Activated T-cell treated with anti-CD3 and anti-CD28 coated beads, Interleukin-2, amount 50 U/mL, for 72 hours (primary cell): ENCODE data around the gene MAGI2. TPM values are rescaled to one million over a fixed set of nuclear protein-coding genes. Genes with fewer than 3 reads are reported as not detected.

Experiments used
- ATAC-seq, 2 donors: fragments of 150-1000 bp; cut with Tn5 transposase; replicated peaks in 1 of 2; 2 replicates each; pipeline ENCODE4 v1.10.0; 2021; ENCODE audit warnings: moderate library complexity in 2 of 2, mild to moderate bottlenecking in 1 of 2
- DNase-seq, 2 donors: peaks; one replicate each; pipeline ENCODE4 v3.0.0; 2021 to 2022; ENCODE audit warnings: mixed read lengths in 1 of 2
- H3K27ac Mint-ChIP-seq: one replicate; pipeline ENCODE4 v1.8.0; 2022; ENCODE audit warnings: mild to moderate bottlenecking, moderate library complexity, mixed read lengths
- H3K27me3 Mint-ChIP-seq: one replicate; pipeline ENCODE4 v1.8.0; 2022; ENCODE audit warnings: low read depth, mixed read lengths
- H3K36me3 Mint-ChIP-seq, 2 donors: one replicate each; pipeline ENCODE4 v1.8.0; 2022; ENCODE audit warnings: mixed read lengths in 2 of 2, mild to moderate bottlenecking in 1 of 2; ENCODE audit not compliant: insufficient read depth in 2 of 2
- H3K4me1 Mint-ChIP-seq: one replicate; pipeline ENCODE4 v1.8.0; 2022; ENCODE audit warnings: low read depth, mixed read lengths
- H3K4me3 Mint-ChIP-seq, 2 donors: one replicate each; pipeline ENCODE4 v1.8.0; 2022; ENCODE audit warnings: mild to moderate bottlenecking in 2 of 2, mixed read lengths in 2 of 2, moderate library complexity in 2 of 2
- H3K9me3 Mint-ChIP-seq, 2 donors: one replicate each; pipeline ENCODE4 v1.8.0; 2022; ENCODE audit warnings: mixed read lengths in 2 of 2
- total RNA-seq, 2 donors: library from RNA; stranded (reverse); gene quantifications; one replicate each; pipeline ENCODE4 v1.2.3, GENCODE V29; 2022

Gene MAGI2
- total RNA-seq, 2 donors from 2014 or later = 0.31 to 0.44 TPM

DNA sequence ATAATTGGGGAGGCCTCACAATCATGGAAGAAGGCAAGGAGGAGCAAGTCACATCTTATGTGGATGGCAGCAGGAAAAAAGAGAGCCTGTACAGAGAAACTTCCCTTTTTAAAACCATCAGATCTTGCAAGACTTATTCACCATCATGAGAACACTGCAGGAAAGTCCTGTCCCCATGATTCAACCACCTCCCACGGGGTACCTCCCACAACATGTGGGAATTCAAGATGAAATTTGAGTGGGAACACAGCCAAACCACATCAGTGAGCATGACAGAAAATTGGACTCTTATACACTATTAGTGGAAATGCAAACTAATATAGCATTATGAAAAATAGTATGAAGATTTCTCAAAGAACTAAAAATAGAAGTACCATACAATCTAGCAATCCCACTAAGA, 271.2 kb downstream of the MAGI2 start:
- Mint-ChIP-seq H3K4me3 (no peak overlapping the region), H3K9me3 (peaks cover 2 to 4% of the 10 kb centered on the region in 2 donors), H3K4me1 (no peaks in the 10 kb centered on the region), H3K36me3 (no peaks in the 10 kb centered on the region), H3K27me3 (no peaks in the 10 kb centered on the region), H3K27ac (no peak overlapping the region)
- ATAC-seq (no peak), DNase-seq (no peak)

DNA sequence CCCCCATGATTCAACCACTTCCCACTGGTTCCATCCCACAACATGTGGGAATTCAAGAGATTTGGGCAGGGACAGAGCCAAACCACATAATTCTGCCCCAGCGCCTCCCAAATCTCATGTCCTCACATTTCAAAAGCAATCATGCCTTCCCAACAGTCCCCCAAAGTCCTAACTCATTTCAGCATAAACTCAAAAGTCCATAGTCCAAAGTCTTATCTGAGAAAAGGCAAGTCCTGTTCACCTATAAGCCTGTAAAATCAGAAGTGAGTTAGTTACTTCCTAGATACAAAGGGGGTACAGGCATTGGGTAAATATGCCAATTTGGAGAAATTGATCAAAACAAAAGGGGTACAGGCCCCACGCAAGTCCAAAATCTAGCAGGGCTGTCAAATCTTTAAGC, 272.9 kb downstream of the MAGI2 start:
- Mint-ChIP-seq H3K27ac (no peak overlapping the region), H3K27me3 (no peaks in the 10 kb centered on the region), H3K9me3 (peaks cover 2 to 4% of the 10 kb centered on the region in 2 donors), H3K4me3 (no peak overlapping the region), H3K4me1 (no peaks in the 10 kb centered on the region), H3K36me3 (no peaks in the 10 kb centered on the region)
- ATAC-seq = no peak
- no peak for DNase-seq

DNA sequence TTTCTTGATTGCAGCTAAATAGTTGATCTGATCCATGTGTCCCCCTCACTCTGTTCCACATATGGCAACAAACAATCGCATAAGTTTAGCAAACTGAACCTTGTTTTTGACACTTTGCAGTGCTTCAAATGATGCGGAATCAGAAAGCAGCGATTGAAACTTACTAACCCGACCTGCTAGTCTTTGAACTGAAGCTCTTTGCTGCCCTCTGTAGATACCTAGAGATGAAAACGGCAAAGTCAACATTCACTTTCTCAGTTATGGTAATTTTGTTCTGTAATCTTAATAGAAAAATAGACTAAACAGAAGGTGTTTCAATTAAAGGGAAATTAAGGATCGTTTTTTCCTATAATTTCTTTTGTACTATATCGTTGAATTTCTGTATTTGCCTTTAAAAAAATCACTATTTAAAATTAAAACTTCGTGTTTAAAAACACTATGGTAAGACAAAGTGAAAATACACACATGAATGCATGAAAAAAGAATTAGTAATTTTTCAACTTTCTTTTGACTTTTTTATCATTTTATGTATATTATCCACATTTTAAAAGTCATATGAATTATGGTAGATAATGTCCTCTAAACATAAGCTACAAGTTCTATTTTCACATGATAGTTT, 276.5 kb downstream of the MAGI2 start:
- Mint-ChIP-seq H3K4me1 (no peaks in the 10 kb centered on the region), H3K27me3 (no peaks in the 10 kb centered on the region), H3K36me3 (no peaks in the 10 kb centered on the region), H3K9me3 (peaks cover 0 to 4% of the 10 kb centered on the region in 2 donors), H3K27ac (no peak overlapping the region), H3K4me3 (no peak overlapping the region)
- ATAC-seq (no peak), DNase-seq (no peak)

GRCh38 chr7:79175374-79175773, 278.1 kb downstream of the MAGI2 start:
- Mint-ChIP-seq H3K9me3 (peaks cover 0 to under 1% of the 10 kb centered on the region in 2 donors), H3K27me3 (no peaks in the 10 kb centered on the region), H3K4me3 (no peak overlapping the region), H3K27ac (no peak overlapping the region), H3K36me3 (no peaks in the 10 kb centered on the region), H3K4me1 (no peaks in the 10 kb centered on the region)
- ATAC-seq = no peak
- DNase-seq = no peak

DNA sequence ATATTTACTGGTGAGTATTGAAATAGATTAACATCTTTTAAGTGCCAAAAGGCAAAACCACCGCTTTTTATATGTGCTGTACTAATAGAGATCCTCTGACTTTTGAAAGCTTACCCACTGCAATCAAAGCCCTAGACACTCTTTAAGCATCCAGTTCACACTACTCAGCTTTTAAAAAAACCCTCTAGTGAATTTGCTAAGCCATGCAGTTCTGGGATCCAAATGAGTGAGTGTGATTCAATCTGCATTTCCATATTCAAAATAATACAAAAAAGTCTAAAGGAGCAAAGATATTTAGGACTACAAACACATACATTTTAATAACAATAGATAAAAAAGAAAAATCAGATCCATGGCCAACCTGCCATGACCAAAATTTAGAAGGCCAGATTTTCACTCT, 288.2 kb downstream of the MAGI2 start:
- no peak overlapping the region for H3K27ac Mint-ChIP-seq
- DNase-seq = no peak
- peaks cover 2 to 4% of the 10 kb centered on the region in 2 donors for H3K9me3 Mint-ChIP-seq
- H3K4me3 Mint-ChIP-seq = no peak overlapping the region
- H3K27me3 Mint-ChIP-seq = no peaks in the 10 kb centered on the region
- H3K4me1 Mint-ChIP-seq = no peaks in the 10 kb centered on the region
- ATAC-seq = no peak
- no peaks in the 10 kb centered on the region for H3K36me3 Mint-ChIP-seq

DNA sequence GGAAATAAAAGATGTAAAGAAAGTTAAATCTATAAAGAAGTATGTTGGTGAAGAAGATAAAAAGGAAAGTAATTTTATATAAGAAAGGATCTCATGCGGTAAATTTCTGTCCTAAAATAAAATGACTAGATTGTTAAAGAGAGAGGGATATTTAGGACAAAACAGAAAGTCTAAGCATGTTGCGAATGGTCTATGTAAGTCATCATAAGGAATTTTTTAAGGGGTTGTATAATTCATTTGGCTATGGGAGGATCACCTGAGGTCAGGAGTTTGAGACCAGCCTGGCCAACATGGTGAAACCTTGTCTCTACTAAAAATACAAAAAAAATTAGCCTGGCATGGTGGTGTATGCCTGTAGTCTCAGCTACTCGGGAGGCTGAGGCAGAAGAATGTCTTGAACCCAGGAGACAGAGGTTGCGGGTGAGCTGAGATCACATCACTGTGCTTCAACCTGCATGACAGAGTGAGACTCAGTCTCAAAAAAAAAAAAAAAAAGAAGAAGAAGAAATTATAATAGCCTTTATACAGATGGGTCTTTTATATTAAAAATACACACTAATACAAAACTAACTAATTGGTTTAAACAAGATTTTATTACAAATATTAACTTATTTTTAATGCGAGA, 294.3 kb downstream of the MAGI2 start:
- Mint-ChIP-seq H3K27me3 (no peaks in the 10 kb centered on the region), H3K9me3 (peaks cover 4% of the 10 kb centered on the region in 2 donors), H3K36me3 (peaks cover 0 to 2% of the 10 kb centered on the region in 2 donors), H3K4me3 (no peak overlapping the region), H3K4me1 (no peaks in the 10 kb centered on the region), H3K27ac (no peak overlapping the region)
- ATAC-seq = no peak
- DNase-seq = no peak

GRCh38 chr7:79157281-79157680, 296.2 kb downstream of the MAGI2 start:
- Mint-ChIP-seq H3K36me3 (peaks cover 0 to 2% of the 10 kb centered on the region in 2 donors), H3K9me3 (peaks cover 4 to 7% of the 10 kb centered on the region in 2 donors), H3K27me3 (no peaks in the 10 kb centered on the region), H3K4me1 (no peaks in the 10 kb centered on the region), H3K27ac (no peak overlapping the region), H3K4me3 (no peak overlapping the region)
- ATAC-seq (no peak), DNase-seq (no peak)

GRCh38 chr7:79149831-79150230, 303.6 kb downstream of the MAGI2 start:
- Mint-ChIP-seq H3K27me3 (no peaks in the 10 kb centered on the region), H3K4me1 (no peaks in the 10 kb centered on the region), H3K9me3 (peaks cover 0 to 7% of the 10 kb centered on the region in 2 donors), H3K4me3 (no peak overlapping the region), H3K27ac (no peak overlapping the region), H3K36me3 (no peaks in the 10 kb centered on the region)
- no peak for DNase-seq
- no peak for ATAC-seq

DNA sequence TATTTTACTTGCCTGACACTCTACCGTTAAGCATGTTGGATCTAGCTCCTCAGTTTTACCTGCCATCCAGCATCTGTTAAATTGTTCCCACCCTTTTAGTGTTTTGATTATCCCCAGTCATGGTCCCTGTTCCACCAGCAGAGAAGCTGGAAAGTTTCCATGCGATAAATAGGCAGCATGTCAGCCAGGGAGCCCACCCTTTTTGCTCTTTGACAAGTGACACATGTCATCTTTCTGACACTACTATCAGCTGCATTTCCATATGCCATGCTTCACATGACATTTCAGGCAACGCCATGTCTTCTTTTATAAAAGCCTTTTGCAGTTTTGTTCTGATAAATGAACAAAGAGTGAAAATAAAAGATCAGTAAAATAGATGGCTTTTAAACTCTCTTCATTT, 310.8 kb downstream of the MAGI2 start:
- Mint-ChIP-seq H3K4me3 (no peak overlapping the region), H3K4me1 (no peaks in the 10 kb centered on the region), H3K9me3 (peaks cover 3 to 8% of the 10 kb centered on the region in 2 donors), H3K27me3 (no peaks in the 10 kb centered on the region), H3K36me3 (no peaks in the 10 kb centered on the region), H3K27ac (no peak overlapping the region)
- DNase-seq (no peak), ATAC-seq (no peak)

- Mint-ChIP-seq H3K27me3 (no peaks in the 10 kb centered on the region), H3K4me3 (no peak overlapping the region), H3K4me1 (no peaks in the 10 kb centered on the region), H3K36me3 (no peaks in the 10 kb centered on the region), H3K27ac (no peak overlapping the region), H3K9me3 (peaks cover 3 to 7% of the 10 kb centered on the region in 2 donors)
- DNase-seq = no peak
- ATAC-seq = no peak
Measured at GRCh38 chr7:79141252-79141651, 312.2 kb downstream of the MAGI2 start.

- Mint-ChIP-seq H3K36me3 (no peaks in the 10 kb centered on the region), H3K4me3 (no peak overlapping the region), H3K27me3 (no peaks in the 10 kb centered on the region), H3K27ac (no peak overlapping the region), H3K4me1 (no peaks in the 10 kb centered on the region), H3K9me3 (peaks cover 3 to 7% of the 10 kb centered on the region in 2 donors)
- DNase-seq = no peak
- no peak for ATAC-seq
Measured at GRCh38 chr7:79137942-79138341, 315.5 kb downstream of the MAGI2 start.

- peaks cover 2 to 4% of the 10 kb centered on the region in 2 donors for H3K9me3 Mint-ChIP-seq
- no peak for DNase-seq
- no peaks in the 10 kb centered on the region for H3K27me3 Mint-ChIP-seq
- no peak overlapping the region for H3K27ac Mint-ChIP-seq
- ATAC-seq = no peak
- H3K4me3 Mint-ChIP-seq = no peak overlapping the region
- no peaks in the 10 kb centered on the region for H3K4me1 Mint-ChIP-seq
- no peaks in the 10 kb centered on the region for H3K36me3 Mint-ChIP-seq
Measured at GRCh38 chr7:79132844-79133451, 320.5 kb downstream of the MAGI2 start.

DNA sequence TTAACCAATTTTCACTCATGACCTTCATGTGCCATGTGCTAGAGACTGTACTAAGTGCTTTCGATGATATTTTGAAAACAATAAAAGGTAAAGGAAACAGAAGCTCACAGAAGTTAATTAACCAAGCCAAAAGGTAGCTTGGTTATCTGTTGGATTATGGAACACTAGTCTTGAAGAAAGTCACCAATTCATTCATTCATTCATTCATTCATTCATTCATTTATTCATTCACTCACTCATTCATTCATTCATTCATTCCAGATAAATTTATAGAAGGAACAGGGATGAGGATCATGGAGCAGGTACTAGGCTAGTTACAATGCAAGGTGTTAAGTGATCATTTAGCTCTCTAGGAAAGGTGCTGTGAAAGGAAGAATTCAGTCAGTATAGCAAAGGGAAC, 322.8 kb downstream of the MAGI2 start:
- no peaks in the 10 kb centered on the region for H3K27me3 Mint-ChIP-seq
- no peaks in the 10 kb centered on the region for H3K36me3 Mint-ChIP-seq
- no peak overlapping the region for H3K4me3 Mint-ChIP-seq
- DNase-seq = no peak
- peaks cover 0 to 6% of the 10 kb centered on the region in 2 donors for H3K9me3 Mint-ChIP-seq
- ATAC-seq = no peak
- no peaks in the 10 kb centered on the region for H3K4me1 Mint-ChIP-seq
- H3K27ac Mint-ChIP-seq = no peak overlapping the region
